Uterus (tissue), 4 donors: Measurements from ENCODE around the gene TNFAIP8L3. TPM values are rescaled to one million over a fixed set of nuclear protein-coding genes. Genes with fewer than 3 reads are reported as not detected.
"Not testable (repeated sequence)": the region's sequence is repeated elsewhere in the genome, so short reads cannot be mapped to it uniquely, and the experiment has no call there.

Experiments
- DNase-seq, 2 donors: peaks; one replicate each; pipeline ENCODE4 v3.0.0-alpha.2; 2019 to 2020
- H3K27ac ChIP-seq, 2 donors: fragments of 200-600 bp; sonication (generic); 1 replicate in 1 of 2; 2 replicates in 1 of 2; pipeline ENCODE4 v1.5.1; 2016 to 2018
- H3K27me3 ChIP-seq, 2 donors: fragments of 200-600 bp; sonication (generic); one replicate each; pipeline ENCODE4 v1.5.1; 2018 to 2019; ENCODE audit warnings: control low read depth in 1 of 2
- H3K36me3 ChIP-seq, 2 donors: fragments of 200-600 bp; sonication (generic); one replicate each; pipeline ENCODE4 v1.5.1; 2019; ENCODE audit warnings: control low read depth in 1 of 2
- H3K4me1 ChIP-seq, 2 donors: fragments of 200-600 bp; sonication (generic); one replicate each; pipeline ENCODE4 v1.5.1; 2018 to 2019; ENCODE audit warnings: control low read depth in 1 of 2
- H3K4me3 ChIP-seq, 2 donors: fragments of 200-600 bp; sonication (generic); 1 replicate in 1 of 2; 2 replicates in 1 of 2; pipeline ENCODE4 v1.5.1; 2018 to 2019; ENCODE audit warnings: mild to moderate bottlenecking in 1 of 2
- H3K9me3 ChIP-seq, 2 donors: fragments of 200-600 bp; sonication (generic); one replicate each; pipeline ENCODE4 v1.5.1; 2019; ENCODE audit warnings: control low read depth in 1 of 2
- CTCF ChIP-seq, 4 experiments: fragments of 200-600 bp in 2 of 4; fragments of 450-650 bp in 2 of 4; sonication (generic) in 2 of 4; IDR thresholded peaks; one replicate each; pipeline ENCODE4 v1.5.1; 2016 to 2019; ENCODE audit warnings: antibody characterized with exemption in 4 of 4, mild to moderate bottlenecking in 2 of 4, moderate library complexity in 1 of 4
- POLR2A ChIP-seq, 2 donors: fragments of 450-650 bp; IDR thresholded peaks; one replicate each; pipeline ENCODE4 v1.6.1; 2016; ENCODE audit warnings: antibody characterized with exemption in 2 of 2, mild to moderate bottlenecking in 1 of 2, moderate library complexity in 1 of 2
- intact Hi-C: fragments of 100-400 bp; cut with DNase I; formaldehyde crosslinking; loops from one replicate; pipeline ENCODE4 v1.15.1; 2023; ENCODE audit warnings: low total_unique reads
- total RNA-seq, 4 donors: library from RNA; depleted of rRNA in 3 of 4; stranded (reverse); fragments of >200 nt in 3 of 4; gene quantifications; one replicate each; pipeline versions ENCODE4 v1.1.0 to v1.2.4, GENCODE V29; 2014 to 2023
- donor health status: DM: yes; HTN: yes; CAD: no.

The TNFAIP8L3 gene
- total RNA-seq, 4 donors from 2014 or later: 20.0 to 173 (median 43.2) TPM

- intact Hi-C loops: no loop called here
- Histone ChIP-seq H3K27ac (peak overlapping the region in 1 of 2 donors; percentile 55), H3K36me3 (no peaks in the 10 kb centered on the region), H3K4me1 (no peaks in the 10 kb centered on the region), H3K9me3 (no peaks in the 10 kb centered on the region), H3K27me3 (no peaks in the 10 kb centered on the region), H3K4me3 (no peak overlapping the region)
- DNase-seq: no peak
- TF ChIP-seq CTCF (IDR thresholded peaks at IDR 0.05) (no peak), POLR2A (IDR thresholded peaks at IDR 0.05) (no peak)
Measured at GRCh38 chr15:51131596-51132290, 37.0 kb upstream of the TNFAIP8L3 start.

- Histone ChIP-seq H3K27me3 (no peaks in the 10 kb centered on the region), H3K27ac (no peak overlapping the region), H3K36me3 (no peaks in the 10 kb centered on the region), H3K9me3 (no peaks in the 10 kb centered on the region), H3K4me3 (no peak overlapping the region), H3K4me1 (no peaks in the 10 kb centered on the region)
- TF ChIP-seq CTCF (IDR thresholded peaks at IDR 0.05) (no peak), POLR2A (IDR thresholded peaks at IDR 0.05) (no peak)
- no peak for DNase-seq
- intact Hi-C loops: no loop called here
Measured at GRCh38 chr15:51130344-51130743, 35.6 kb upstream of the TNFAIP8L3 start.

- Histone ChIP-seq H3K4me3 (no peak overlapping the region), H3K36me3 (no peaks in the 10 kb centered on the region), H3K9me3 (no peaks in the 10 kb centered on the region), H3K27me3 (no peaks in the 10 kb centered on the region), H3K27ac (no peak overlapping the region), H3K4me1 (no peaks in the 10 kb centered on the region)
- no peak for DNase-seq
- intact Hi-C loops: no loop called here
- TF ChIP-seq POLR2A (IDR thresholded peaks at IDR 0.05) (no peak), CTCF (IDR thresholded peaks at IDR 0.05) (no peak)
Measured at GRCh38 chr15:51129535-51130188, 35.0 kb upstream of the TNFAIP8L3 start.

GRCh38 chr15:51128701-51129100 lies 34.0 kb upstream of the TNFAIP8L3 start:
- H3K9me3 ChIP-seq: no peaks in the 10 kb centered on the region
- H3K4me1 ChIP-seq: no peaks in the 10 kb centered on the region
- no peaks in the 10 kb centered on the region for H3K27me3 ChIP-seq
- no peak for TF ChIP-seq POLR2A (IDR thresholded peaks at IDR 0.05)
- TF ChIP-seq CTCF (IDR thresholded peaks at IDR 0.05): no peak
- DNase-seq: no peak
- H3K36me3 ChIP-seq: no peaks in the 10 kb centered on the region
- intact Hi-C loops: no loop called here
- no peak overlapping the region for H3K4me3 ChIP-seq
- H3K27ac ChIP-seq: no peak overlapping the region

- no peak for DNase-seq
- TF ChIP-seq POLR2A (IDR thresholded peaks at IDR 0.05) (no peak), CTCF (IDR thresholded peaks at IDR 0.05) (no peak)
- H3K27me3 ChIP-seq: no peaks in the 10 kb centered on the region
Measured at GRCh38 chr15:51126842-51127241, 32.1 kb upstream of the TNFAIP8L3 start.

GRCh38 chr15:51123002-51123401 lies 28.3 kb upstream of the TNFAIP8L3 start:
- H3K27me3 ChIP-seq, H3K36me3 ChIP-seq, H3K9me3 ChIP-seq, H3K4me1 ChIP-seq, DNase-seq, H3K4me3 ChIP-seq, H3K27ac ChIP-seq, intact Hi-C loops: not testable (repeated sequence)

More at GRCh38 chr15:51126842-51127241, 32.1 kb upstream of the TNFAIP8L3 start:
- Histone ChIP-seq H3K9me3 (no peaks in the 10 kb centered on the region), H3K27ac (no peak overlapping the region), H3K36me3 (no peaks in the 10 kb centered on the region), H3K4me3 (no peak overlapping the region), H3K4me1 (no peaks in the 10 kb centered on the region)
- intact Hi-C loops: no loop called here
